HG02623 (cell line): Measurements from ENCODE around the gene FANCI.

ENCODE experiments used
- ATAC-seq: cut with Tn5 transposase; IDR thresholded peaks from one replicate; pipeline ENCODE4 v1.9.1; 2021; ENCODE audit warnings: moderate library complexity; ENCODE audit not compliant: unreplicated experiment

The FANCI gene

GRCh38 chr15:89330881-89331595, 87.3 kb downstream of the FANCI start:
- no peak for ATAC-seq

- ATAC-seq = no peak
Observed at GRCh38 chr15:89332446-89332845, 88.7 kb downstream of the FANCI start.

- no peak for ATAC-seq
Observed at GRCh38 chr15:89333011-89333860, 89.5 kb downstream of the FANCI start.

GRCh38 chr15:89333959-89334509, 90.3 kb downstream of the FANCI start:
- no peak for ATAC-seq

GRCh38 chr15:89334510-89335297, 90.9 kb downstream of the FANCI start, which contains the start of gene POLG:
TSS of gene POLG (minus strand) at chr15:89334824. CDS start at chr15:89333754, 1,070 bp downstream.
- ATAC-seq = peak; percentile 91

GRCh38 chr15:89335298-89336041, 91.7 kb downstream of the FANCI start:
- ATAC-seq = no peak

- no peak for ATAC-seq
Observed at GRCh38 chr15:89338036-89338435, 94.3 kb downstream of the FANCI start.

- no peak for ATAC-seq
Observed at GRCh38 chr15:89340573-89340972, 96.8 kb downstream of the FANCI start.

- ATAC-seq = no peak
Observed at GRCh38 chr15:89341316-89342005, 97.7 kb downstream of the FANCI start.

- no peak for ATAC-seq
Observed at GRCh38 chr15:89342840-89343239, 99.1 kb downstream of the FANCI start.

GRCh38 chr15:89345248-89345647, 101.5 kb downstream of the FANCI start:
- ATAC-seq = no peak

- no peak for ATAC-seq
Observed at GRCh38 chr15:89346516-89347231, 102.9 kb downstream of the FANCI start.

GRCh38 chr15:89349206-89349558, 105.4 kb downstream of the FANCI start:
- no peak for ATAC-seq

GRCh38 chr15:89352476-89352875, 108.7 kb downstream of the FANCI start:
- ATAC-seq = no peak

- ATAC-seq = no peak
Observed at GRCh38 chr15:89353991-89354390, 110.2 kb downstream of the FANCI start.

- ATAC-seq = no peak
Observed at GRCh38 chr15:89356634-89357298, 113.0 kb downstream of the FANCI start.

- ATAC-seq = no peak
Observed at GRCh38 chr15:89358435-89358754, 114.6 kb downstream of the FANCI start.

GRCh38 chr15:89358755-89359439, 115.1 kb downstream of the FANCI start:
- ATAC-seq = peak; percentile 77
